ENCODE measurements around the gene OR5H6.

Gene OR5H6

DNA sequence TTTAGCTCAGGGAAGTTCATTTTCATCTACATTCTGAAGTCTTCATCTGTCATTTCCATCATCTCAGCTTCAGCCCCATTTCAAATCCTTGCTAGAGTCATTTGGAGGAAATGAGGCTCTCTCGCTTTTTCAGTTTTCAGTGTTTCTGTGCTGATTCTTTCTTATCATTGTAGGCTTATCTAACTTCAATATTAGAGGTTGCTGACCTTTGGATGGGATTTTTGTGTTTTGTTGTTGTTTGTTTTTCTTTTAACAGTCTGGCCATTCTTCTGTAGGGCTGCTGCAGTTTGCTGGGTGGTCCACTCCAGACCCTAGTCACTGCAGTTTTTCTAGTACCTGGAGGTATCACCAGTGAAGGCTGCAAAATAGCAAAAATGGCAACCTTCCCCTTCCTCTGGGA, 26.9 kb downstream of the OR5H6 start:
- FAIRE-seq (no peak), DNase-seq (ENCODE audit: insufficient read length, low spot score) (no peak)
- TF ChIP-seq POLR2A (IDR thresholded peaks at IDR 0.05; ENCODE audit: low read depth, low read length), result no peak

DNA sequence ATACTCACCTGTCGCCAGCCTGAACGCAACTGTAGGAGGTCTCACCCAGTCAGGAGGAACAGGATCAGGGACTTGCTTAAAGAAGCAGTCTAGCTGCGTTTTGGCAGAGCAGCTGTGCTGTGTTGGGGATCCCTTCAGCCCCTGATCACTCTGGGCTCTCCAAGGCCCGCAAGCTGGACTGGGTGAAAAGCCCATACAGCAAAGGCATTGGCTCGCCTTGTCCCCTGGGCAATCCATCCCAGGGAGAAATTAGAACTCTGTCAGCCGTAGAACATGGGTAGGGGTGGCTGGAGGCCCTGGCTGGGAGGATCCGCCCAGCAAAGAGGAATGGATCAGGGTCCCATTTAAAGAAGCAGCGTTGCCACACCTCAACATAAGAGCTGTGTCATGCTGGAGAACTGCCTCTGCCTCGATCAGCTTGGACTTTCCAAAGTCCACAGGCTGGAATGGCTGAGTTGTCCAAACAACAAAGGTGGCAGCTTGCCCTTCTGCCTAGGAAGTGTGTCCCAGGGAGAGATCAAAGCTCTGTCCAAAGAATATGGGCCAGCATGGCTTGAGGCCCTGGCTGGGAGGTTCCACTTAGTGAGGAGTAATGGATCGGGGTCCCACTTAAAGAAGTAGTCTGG, 27.4 kb downstream of the OR5H6 start:
- DNase-seq (ENCODE audit: insufficient read length, low spot score), result no peak
- no peak for TF ChIP-seq POLR2A (IDR thresholded peaks at IDR 0.05; ENCODE audit: low read depth, low read length)
- FAIRE-seq, result no peak
